ENCODE measurements around the gene GRIN2A.

GRIN2A gene

GRCh38 chr16:10085078-10085798, 97.0 kb downstream of the GRIN2A start:
- DNase-seq (ENCODE audit: low spot score): no peak

- no peak for DNase-seq (ENCODE audit: low spot score)
Measured at GRCh38 chr16:10083301-10083700, 98.9 kb downstream of the GRIN2A start.

- no peak for DNase-seq (ENCODE audit: low spot score)
Measured at GRCh38 chr16:10081201-10081940, 100.9 kb downstream of the GRIN2A start.

- peak; percentile 78 for DNase-seq (ENCODE audit: low spot score)
Measured at GRCh38 chr16:10080051-10080772, 102.0 kb downstream of the GRIN2A start.

- no peak for DNase-seq (ENCODE audit: low spot score)
Measured at GRCh38 chr16:10078541-10078949, 103.7 kb downstream of the GRIN2A start.

GRCh38 chr16:10077861-10078260, 104.4 kb downstream of the GRIN2A start:
- no peak for DNase-seq (ENCODE audit: low spot score)

- no peak for DNase-seq (ENCODE audit: low spot score)
Measured at GRCh38 chr16:10076037-10076436, 106.2 kb downstream of the GRIN2A start.

- DNase-seq (ENCODE audit: low spot score): no peak
Measured at GRCh38 chr16:10070591-10070990, 111.6 kb downstream of the GRIN2A start.

GRCh38 chr16:10069374-10069773, 112.9 kb downstream of the GRIN2A start:
- no peak for DNase-seq (ENCODE audit: low spot score)

- DNase-seq (ENCODE audit: low spot score): no peak
Measured at GRCh38 chr16:10067835-10068234, 114.4 kb downstream of the GRIN2A start.

GRCh38 chr16:10067406-10067805, 114.8 kb downstream of the GRIN2A start:
- DNase-seq (ENCODE audit: low spot score): no peak

GRCh38 chr16:10065019-10065418, 117.2 kb downstream of the GRIN2A start:
- DNase-seq (ENCODE audit: low spot score): no peak

GRCh38 chr16:10048850-10049249, 133.4 kb downstream of the GRIN2A start:
- no peak for DNase-seq (ENCODE audit: low spot score)

GRCh38 chr16:10045947-10046346, 136.3 kb downstream of the GRIN2A start:
- no peak for DNase-seq (ENCODE audit: low spot score)

GRCh38 chr16:10045291-10045775, 136.9 kb downstream of the GRIN2A start:
- DNase-seq (ENCODE audit: low spot score): no peak

GRCh38 chr16:10040136-10041080, 141.8 kb downstream of the GRIN2A start:
- no peak for DNase-seq (ENCODE audit: low spot score)

GRCh38 chr16:10039220-10040096, 142.8 kb downstream of the GRIN2A start:
- DNase-seq (ENCODE audit: low spot score): no peak

GRCh38 chr16:10037751-10038150, 144.5 kb downstream of the GRIN2A start:
- DNase-seq (ENCODE audit: low spot score): no peak

- DNase-seq (ENCODE audit: low spot score): no peak
Measured at GRCh38 chr16:10036956-10037355, 145.3 kb downstream of the GRIN2A start.

- no peak for DNase-seq (ENCODE audit: low spot score)
Measured at GRCh38 chr16:10033556-10033955, 148.7 kb downstream of the GRIN2A start.

GRCh38 chr16:10031955-10032354, 150.3 kb downstream of the GRIN2A start:
- no peak for DNase-seq (ENCODE audit: low spot score)
